Measurements from ENCODE around the gene FFAR1. TPM values are rescaled to one million over a fixed set of nuclear protein-coding genes. Genes with fewer than 3 reads are reported as not detected.

The FFAR1 gene, protein sequence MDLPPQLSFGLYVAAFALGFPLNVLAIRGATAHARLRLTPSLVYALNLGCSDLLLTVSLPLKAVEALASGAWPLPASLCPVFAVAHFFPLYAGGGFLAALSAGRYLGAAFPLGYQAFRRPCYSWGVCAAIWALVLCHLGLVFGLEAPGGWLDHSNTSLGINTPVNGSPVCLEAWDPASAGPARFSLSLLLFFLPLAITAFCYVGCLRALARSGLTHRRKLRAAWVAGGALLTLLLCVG (N-terminal part only)
- under 1 TPM in 1 of 2 experiments, not detected in 1; 0.08 TPM for total RNA-seq

GRCh38 chr19:35347171-35347929 lies at the start of gene FFAR1:
FFAR1 (plus strand) TSS chr19:35347902; CDS start chr19:35351552, 3,650 bp downstream.
- Mint-ChIP-seq H3K27me3 (peaks cover 18% of the 10 kb centered on the region), H3K36me3 (no peaks in the 10 kb centered on the region), H3K4me1 (peaks cover 31% of the 10 kb centered on the region), H3K9me3 (no peaks in the 10 kb centered on the region), H3K27ac (peak within 1 kb of the TSS; percentile 97), H3K4me3 (peak within 1 kb of the TSS; percentile 68)
- DNase-seq = peak; percentile 57

DNA sequence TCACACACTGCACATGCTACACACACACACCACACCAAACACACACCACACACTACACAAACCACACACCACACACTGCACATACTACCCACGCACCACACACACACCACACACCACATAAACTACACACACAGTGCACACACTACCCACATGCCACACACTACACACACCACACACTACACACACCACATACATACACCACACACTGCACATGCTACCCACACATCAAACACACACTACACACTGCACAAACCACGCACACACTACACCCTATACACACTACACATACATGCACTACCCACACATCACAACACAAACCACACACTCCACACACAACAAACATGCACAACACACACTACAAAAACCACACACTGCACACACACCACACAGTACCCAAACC lies 49.8 kb upstream of the FFAR1 start:
- no peak for DNase-seq
- no peak overlapping the region for H3K27ac Mint-ChIP-seq
- no peak overlapping the region for H3K4me3 Mint-ChIP-seq
- no peaks in the 10 kb centered on the region for H3K4me1 Mint-ChIP-seq
- H3K9me3 Mint-ChIP-seq = no peaks in the 10 kb centered on the region
- H3K27me3 Mint-ChIP-seq = no peaks in the 10 kb centered on the region
- H3K36me3 Mint-ChIP-seq = no peaks in the 10 kb centered on the region

DNA sequence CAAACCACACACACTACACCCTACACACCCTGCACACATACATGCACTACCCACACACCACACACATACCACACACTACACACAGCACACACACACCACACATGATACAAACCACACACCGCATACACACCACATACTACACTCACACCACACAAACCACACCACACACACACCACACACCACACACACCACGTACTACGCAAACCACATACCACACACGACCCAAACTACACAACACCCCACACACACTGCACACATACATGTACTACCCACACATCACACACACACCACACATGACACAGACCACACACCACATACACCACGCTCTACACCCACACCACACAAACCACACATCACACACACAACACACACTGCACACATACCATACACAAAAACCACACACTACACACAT lies 49.1 kb upstream of the FFAR1 start:
- Mint-ChIP-seq H3K9me3 (no peaks in the 10 kb centered on the region), H3K27ac (no peak overlapping the region), H3K4me3 (no peak overlapping the region), H3K27me3 (no peaks in the 10 kb centered on the region), H3K4me1 (no peaks in the 10 kb centered on the region), H3K36me3 (no peaks in the 10 kb centered on the region)
- DNase-seq = no peak

DNA sequence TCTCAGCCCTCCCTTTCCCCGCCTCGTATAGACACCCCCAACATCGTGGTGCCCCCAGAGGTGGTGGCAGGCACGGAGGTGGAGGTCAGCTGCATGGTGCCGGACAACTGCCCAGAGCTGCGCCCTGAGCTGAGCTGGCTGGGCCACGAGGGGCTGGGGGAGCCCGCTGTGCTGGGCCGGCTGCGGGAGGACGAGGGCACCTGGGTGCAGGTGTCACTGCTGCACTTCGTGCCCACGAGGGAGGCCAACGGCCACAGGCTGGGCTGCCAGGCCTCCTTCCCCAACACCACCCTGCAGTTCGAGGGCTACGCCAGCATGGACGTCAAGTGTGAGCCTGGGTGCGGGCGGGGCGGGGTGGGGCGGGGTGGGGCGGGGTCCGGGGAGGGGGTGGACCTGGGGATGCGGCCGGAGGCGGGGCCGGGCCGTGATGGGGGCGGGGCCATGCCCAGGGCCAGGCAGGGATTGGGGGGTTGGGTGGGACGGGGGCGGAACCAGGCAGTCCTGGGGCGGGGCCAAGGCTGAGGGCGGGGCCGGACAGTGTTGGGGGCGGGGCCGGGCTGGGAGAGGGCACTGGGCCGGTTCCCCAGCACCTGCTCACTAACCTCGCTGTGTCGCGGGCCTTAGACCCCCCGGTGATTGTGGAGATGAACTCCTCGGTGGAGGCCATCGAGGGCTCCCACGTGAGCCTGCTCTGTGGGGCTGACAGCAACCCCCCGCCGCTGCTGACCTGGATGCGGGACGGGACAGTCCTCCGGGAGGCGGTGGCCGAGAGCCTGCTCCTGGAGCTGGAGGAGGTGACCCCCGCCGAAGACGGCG lies 48.0 kb upstream of the FFAR1 start:
- Mint-ChIP-seq H3K36me3 (no peaks in the 10 kb centered on the region), H3K27me3 (no peaks in the 10 kb centered on the region), H3K9me3 (no peaks in the 10 kb centered on the region), H3K27ac (no peak overlapping the region), H3K4me1 (no peaks in the 10 kb centered on the region), H3K4me3 (no peak overlapping the region)
- peak; percentile 24 for DNase-seq

DNA sequence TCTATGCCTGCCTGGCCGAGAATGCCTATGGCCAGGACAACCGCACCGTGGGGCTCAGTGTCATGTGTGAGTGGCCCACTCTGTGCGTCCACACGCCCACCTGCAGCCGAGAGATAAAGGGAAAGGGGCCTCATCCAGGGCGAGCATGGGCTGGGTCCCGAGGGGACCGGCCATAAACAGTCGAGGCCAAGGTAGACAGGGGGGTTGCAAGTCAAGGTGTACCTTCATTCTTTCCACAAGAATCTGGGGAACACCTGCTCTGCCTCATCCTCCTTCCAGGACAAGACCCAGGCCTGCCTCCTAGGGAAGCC lies 47.4 kb upstream of the FFAR1 start:
- DNase-seq = no peak
- no peaks in the 10 kb centered on the region for H3K36me3 Mint-ChIP-seq
- H3K27me3 Mint-ChIP-seq = no peaks in the 10 kb centered on the region
- no peaks in the 10 kb centered on the region for H3K4me1 Mint-ChIP-seq
- H3K27ac Mint-ChIP-seq = no peak overlapping the region
- H3K9me3 Mint-ChIP-seq = no peaks in the 10 kb centered on the region
- H3K4me3 Mint-ChIP-seq = no peak overlapping the region

- no peak overlapping the region for H3K4me3 Mint-ChIP-seq
- no peaks in the 10 kb centered on the region for H3K4me1 Mint-ChIP-seq
- no peaks in the 10 kb centered on the region for H3K36me3 Mint-ChIP-seq
- no peaks in the 10 kb centered on the region for H3K27me3 Mint-ChIP-seq
- no peak overlapping the region for H3K27ac Mint-ChIP-seq
- no peaks in the 10 kb centered on the region for H3K9me3 Mint-ChIP-seq
- no peak for DNase-seq
Measured at GRCh38 chr19:35301961-35302360, 45.7 kb upstream of the FFAR1 start.

GRCh38 chr19:35302446-35302845 lies 45.3 kb upstream of the FFAR1 start:
- no peaks in the 10 kb centered on the region for H3K36me3 Mint-ChIP-seq
- H3K4me3 Mint-ChIP-seq = no peak overlapping the region
- no peaks in the 10 kb centered on the region for H3K4me1 Mint-ChIP-seq
- no peak overlapping the region for H3K27ac Mint-ChIP-seq
- no peaks in the 10 kb centered on the region for H3K27me3 Mint-ChIP-seq
- no peak for DNase-seq
- H3K9me3 Mint-ChIP-seq = no peaks in the 10 kb centered on the region

DNA sequence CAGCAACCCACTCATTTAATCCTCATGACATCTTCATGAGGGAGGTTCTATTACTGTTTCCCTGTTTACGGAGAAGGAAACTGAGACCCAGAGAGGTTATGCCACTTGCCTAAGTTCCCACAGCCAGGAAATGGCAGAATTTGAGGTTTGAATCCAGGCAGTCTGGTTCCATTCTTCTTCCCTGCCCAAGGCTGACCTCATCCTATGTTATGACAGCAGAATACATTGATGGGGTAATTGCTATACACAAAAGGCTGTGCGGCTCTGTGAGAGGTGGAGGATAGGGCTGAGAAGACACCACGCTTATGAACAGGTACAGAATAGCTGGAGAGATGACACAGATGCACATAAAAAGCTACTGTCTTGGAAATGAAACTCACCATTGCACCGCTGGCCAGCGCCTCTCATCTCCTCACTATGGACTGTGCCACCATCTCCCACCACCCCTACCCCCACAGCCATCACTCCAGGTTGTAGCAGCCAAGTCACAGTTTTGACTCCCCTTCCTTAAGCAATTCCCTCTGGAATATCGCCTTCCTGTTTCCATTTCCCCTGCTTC lies 44.3 kb upstream of the FFAR1 start:
- DNase-seq = no peak
- Mint-ChIP-seq H3K27me3 (no peaks in the 10 kb centered on the region), H3K9me3 (no peaks in the 10 kb centered on the region), H3K4me1 (no peaks in the 10 kb centered on the region), H3K36me3 (no peaks in the 10 kb centered on the region), H3K4me3 (no peak overlapping the region), H3K27ac (no peak overlapping the region)

GRCh38 chr19:35304036-35304435 lies 43.7 kb upstream of the FFAR1 start:
- no peaks in the 10 kb centered on the region for H3K4me1 Mint-ChIP-seq
- no peak overlapping the region for H3K27ac Mint-ChIP-seq
- H3K4me3 Mint-ChIP-seq = no peak overlapping the region
- H3K27me3 Mint-ChIP-seq = no peaks in the 10 kb centered on the region
- H3K9me3 Mint-ChIP-seq = no peaks in the 10 kb centered on the region
- no peak for DNase-seq
- no peaks in the 10 kb centered on the region for H3K36me3 Mint-ChIP-seq

DNA sequence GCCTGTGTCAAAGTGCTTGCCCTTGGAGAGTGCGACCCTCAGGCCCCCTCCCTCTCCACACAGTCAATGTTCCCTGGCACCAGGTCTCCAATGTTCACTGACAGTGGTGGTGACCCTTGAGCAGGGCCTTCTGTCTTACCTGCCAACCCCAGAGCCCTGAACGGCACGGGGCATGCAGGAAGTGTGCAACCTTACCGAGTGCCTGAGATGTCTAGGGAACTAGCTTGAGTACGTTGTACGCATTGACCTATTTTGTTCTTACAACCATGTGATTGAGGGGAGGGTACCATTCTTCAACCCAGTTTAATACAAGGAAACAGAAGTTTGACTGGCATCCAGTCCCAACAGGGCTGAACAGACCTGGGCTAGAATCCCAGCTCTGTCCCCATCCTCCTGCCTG lies 42.5 kb upstream of the FFAR1 start:
- no peaks in the 10 kb centered on the region for H3K36me3 Mint-ChIP-seq
- no peak for DNase-seq
- H3K4me1 Mint-ChIP-seq = peaks cover under 1% of the 10 kb centered on the region
- H3K27ac Mint-ChIP-seq = no peak overlapping the region
- no peaks in the 10 kb centered on the region for H3K9me3 Mint-ChIP-seq
- H3K4me3 Mint-ChIP-seq = no peak overlapping the region
- H3K27me3 Mint-ChIP-seq = no peaks in the 10 kb centered on the region

- no peaks in the 10 kb centered on the region for H3K9me3 Mint-ChIP-seq
- no peaks in the 10 kb centered on the region for H3K36me3 Mint-ChIP-seq
- DNase-seq = no peak
- no peaks in the 10 kb centered on the region for H3K27me3 Mint-ChIP-seq
- H3K27ac Mint-ChIP-seq = no peak overlapping the region
- no peak overlapping the region for H3K4me3 Mint-ChIP-seq
- H3K4me1 Mint-ChIP-seq = peaks cover 5% of the 10 kb centered on the region
Measured at GRCh38 chr19:35306473-35307246, 41.0 kb upstream of the FFAR1 start.

DNA sequence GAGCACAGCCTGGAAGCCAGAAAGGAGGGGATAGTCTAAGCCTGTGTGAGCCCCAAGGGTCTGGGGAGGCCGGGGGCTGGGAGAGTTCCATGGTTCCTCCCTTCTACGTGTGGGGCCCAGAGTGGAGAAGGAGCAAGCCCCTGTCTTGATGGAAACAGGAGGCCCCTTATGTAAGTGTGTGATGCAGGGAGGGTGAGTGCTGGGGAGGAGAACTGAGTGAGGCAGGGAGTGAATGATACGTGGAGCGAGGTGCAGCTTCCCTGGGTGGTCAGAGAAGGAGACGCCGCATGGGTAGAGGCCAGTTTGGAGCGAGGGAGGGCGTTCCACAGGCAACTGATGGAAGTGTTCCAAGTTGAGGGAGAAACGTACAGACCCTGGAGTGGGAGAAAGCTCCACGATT lies 39.8 kb upstream of the FFAR1 start:
- no peak for DNase-seq
- Mint-ChIP-seq H3K4me1 (peaks cover 5% of the 10 kb centered on the region), H3K27me3 (no peaks in the 10 kb centered on the region), H3K27ac (no peak overlapping the region), H3K9me3 (no peaks in the 10 kb centered on the region), H3K4me3 (no peak overlapping the region), H3K36me3 (no peaks in the 10 kb centered on the region)

GRCh38 chr19:35308910-35309309 lies 38.8 kb upstream of the FFAR1 start:
- no peak for DNase-seq
- no peak overlapping the region for H3K4me3 Mint-ChIP-seq
- H3K9me3 Mint-ChIP-seq = no peaks in the 10 kb centered on the region
- peaks cover 5% of the 10 kb centered on the region for H3K4me1 Mint-ChIP-seq
- no peak overlapping the region for H3K27ac Mint-ChIP-seq
- H3K27me3 Mint-ChIP-seq = no peaks in the 10 kb centered on the region
- H3K36me3 Mint-ChIP-seq = no peaks in the 10 kb centered on the region

DNA sequence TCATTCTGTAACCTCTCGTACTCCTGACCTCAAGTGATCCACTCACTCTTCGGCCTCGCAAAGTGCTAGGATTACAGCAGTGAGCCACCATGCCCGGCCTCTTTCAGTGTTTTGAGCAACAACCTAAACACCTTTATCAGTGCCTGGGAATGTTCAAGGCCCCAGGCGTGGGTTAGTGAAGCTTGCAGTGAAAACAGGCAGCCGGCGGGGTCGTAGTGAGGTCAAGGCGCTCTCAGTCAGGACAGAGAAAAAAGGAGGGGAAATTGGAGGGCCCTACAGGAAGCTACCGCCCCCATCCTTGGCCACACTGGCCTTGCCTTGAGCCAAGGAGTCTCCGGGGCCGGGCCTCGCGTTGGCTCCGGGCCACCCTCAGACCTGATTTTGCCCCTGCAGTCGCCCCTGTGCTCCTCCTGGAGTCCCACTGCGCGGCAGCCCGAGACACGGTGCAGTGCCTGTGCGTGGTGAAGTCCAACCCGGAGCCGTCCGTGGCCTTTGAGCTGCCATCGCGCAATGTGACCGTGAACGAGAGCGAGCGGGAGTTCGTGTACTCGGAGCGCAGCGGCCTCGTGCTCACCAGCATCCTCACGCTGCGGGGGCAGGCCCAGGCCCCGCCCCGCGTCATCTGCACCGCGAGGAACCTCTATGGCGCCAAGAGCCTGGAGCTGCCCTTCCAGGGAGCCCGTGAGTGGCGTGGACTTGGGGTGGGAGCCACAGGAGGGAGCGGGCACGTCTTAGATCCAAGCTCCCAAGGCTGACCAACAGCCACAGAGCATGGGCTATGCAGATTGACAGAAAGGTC lies 38.0 kb upstream of the FFAR1 start:
- H3K36me3 Mint-ChIP-seq = no peaks in the 10 kb centered on the region

More for the DNA sequence above, 38.0 kb upstream of the FFAR1 start:
- Mint-ChIP-seq H3K4me3 (no peak overlapping the region), H3K27me3 (peaks cover 5% of the 10 kb centered on the region), H3K4me1 (peaks cover 5% of the 10 kb centered on the region), H3K9me3 (no peaks in the 10 kb centered on the region), H3K27ac (no peak overlapping the region)
- no peak for DNase-seq
